22Rv1 (cell line): ENCODE measurements around the gene JUND.

ENCODE experiments used
- H3K27ac ChIP-seq: fragments of 450-650 bp; 2 replicates; pipeline ENCODE4 v1.5.1; 2017
- ZFX ChIP-seq: fragments of 450-650 bp; IDR thresholded peaks from 2 replicates; pipeline ENCODE4 v1.6.1; 2017; ENCODE audit warnings: antibody characterized with exemption, borderline replicate concordance
- TF ChIP-seq, protein P1 (sequence below): fragments of 450-650 bp; IDR thresholded peaks from 2 replicates; pipeline ENCODE4 v1.5.1; 2017; ENCODE audit warnings: mild to moderate bottlenecking

Gene JUND

DNA sequence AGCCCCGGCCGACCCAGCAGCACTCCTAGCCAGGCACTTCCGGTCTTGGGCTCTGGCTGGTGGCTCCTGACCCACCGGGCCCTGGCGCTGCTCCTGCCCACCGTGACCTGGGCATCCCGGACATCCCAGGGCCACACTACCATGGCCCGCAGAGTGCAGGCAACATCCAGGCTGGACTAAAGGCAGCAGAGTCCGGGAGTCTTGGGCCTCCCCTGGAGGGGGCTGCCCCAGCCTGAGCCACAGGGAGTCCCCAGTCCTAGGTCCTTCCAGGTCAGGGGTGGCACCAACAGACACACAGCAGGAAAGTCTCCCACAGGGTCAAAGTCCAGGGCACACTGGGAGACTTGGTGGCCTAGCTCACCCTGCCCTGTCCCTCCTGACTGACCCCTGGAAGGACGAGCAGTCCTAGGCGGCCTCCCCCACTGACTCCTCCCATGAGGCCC is 30.7 kb upstream of the JUND start:
- H3K27ac ChIP-seq, result no peak overlapping the region
- TF ChIP-seq, protein P1, sequence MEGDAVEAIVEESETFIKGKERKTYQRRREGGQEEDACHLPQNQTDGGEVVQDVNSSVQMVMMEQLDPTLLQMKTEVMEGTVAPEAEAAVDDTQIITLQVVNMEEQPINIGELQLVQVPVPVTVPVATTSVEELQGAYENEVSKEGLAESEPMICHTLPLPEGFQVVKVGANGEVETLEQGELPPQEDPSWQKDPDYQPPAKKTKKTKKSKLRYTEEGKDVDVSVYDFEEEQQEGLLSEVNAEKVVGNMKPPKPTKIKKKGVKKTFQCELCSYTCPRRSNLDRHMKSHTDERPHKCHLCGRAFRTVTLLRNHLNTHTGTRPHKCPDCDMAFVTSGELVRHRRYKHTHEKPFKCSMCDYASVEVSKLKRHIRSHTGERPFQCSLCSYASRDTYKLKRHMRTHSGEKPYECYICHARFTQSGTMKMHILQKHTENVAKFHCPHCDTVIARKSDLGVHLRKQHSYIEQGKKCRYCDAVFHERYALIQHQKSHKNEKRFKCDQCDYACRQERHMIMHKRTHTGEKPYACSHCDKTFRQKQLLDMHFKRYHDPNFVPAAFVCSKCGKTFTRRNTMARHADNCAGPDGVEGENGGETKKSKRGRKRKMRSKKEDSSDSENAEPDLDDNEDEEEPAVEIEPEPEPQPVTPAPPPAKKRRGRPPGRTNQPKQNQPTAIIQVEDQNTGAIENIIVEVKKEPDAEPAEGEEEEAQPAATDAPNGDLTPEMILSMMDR, result no peak
- TF ChIP-seq ZFX, result no peak

DNA sequence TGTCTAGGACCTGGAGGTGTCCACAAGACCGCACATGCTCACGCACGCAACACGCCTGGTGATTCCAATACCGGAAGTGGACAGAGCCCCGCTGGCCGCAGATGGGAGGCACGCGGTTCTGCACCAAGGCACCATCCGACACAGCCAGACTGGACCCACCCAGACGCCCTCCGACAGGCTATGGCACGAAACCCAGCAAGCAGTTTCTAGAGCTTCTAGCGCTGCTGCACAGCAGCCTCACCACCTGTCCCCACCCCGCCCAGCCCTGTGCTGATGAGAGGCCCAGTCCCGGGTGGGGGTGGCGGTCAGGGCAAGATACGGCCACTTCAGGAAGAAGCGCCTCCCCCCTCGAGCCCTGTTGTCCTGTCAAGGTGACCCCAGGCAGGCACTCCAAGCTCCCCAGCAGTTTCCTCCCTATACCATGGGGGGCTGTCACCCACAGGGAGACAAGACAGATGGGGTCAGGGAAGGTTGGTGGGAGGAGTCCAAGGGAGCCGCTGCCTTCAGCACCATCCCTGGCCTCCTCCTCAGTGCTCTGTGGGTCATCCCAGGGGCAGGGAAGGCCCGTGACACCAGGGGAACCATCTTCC is 30.2 kb upstream of the JUND start:
- no peak overlapping the region for H3K27ac ChIP-seq
- TF ChIP-seq ZFX, result no peak
- TF ChIP-seq, protein P1, result no peak

DNA sequence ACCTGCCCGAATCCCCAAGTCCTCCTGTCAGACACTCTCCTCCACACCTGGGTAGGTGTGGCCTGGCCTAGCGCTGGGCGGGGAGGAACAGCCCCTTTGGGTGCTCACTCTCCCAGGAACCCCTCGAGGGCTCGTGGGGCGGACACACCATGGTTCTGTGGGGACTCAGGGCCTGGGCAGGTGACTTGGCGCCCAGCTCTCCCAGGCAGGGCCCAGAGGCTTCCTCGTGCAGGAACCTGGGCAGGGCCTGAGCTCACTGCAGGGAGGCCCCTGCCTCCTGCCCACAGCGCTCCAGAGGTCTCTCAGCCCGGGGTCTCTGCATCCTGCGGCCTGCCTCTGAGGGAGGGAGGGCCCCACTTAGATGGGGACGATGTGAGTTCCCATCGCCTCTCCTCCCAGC is 29.5 kb upstream of the JUND start:
- TF ChIP-seq ZFX, result no peak
- TF ChIP-seq, protein P1, result no peak
- no peak overlapping the region for H3K27ac ChIP-seq

DNA sequence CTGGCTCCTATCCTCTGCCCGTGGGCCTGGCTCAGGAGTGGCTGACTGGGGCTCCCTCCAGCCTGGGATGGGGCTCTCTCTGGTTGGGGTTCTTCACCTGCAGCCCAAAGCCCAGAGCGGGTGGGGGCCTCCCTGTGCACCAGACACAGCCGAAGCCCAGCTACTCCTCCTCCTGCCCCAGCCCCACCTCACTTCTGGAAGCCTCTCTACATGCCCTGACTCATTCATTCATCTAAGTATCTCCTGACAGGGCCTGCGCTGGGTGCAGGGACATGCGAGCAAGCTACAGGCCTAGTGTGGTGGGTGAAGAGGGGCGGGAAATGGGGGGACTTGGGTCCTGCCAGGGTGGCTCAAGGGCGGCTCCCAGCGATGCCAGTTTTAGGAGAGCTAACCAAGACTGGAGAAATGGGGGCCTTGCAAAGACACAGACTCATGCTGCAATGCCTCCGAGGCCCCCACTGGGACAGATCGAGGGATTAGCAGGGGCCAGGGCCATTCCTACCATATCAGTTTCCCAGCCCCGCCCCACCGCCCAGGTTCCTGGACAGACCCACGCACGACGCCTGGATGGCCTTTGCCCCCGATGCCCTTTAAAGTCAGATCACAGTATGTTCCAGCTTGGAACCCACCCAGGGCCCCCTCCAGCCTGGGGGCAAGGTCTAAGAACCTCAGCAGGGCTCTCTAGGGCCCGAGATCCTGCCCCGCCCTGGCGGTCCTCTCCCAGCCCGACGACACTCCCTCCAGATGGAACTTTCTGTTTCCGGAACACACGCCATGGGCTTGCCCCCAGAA is 28.9 kb upstream of the JUND start:
- H3K27ac ChIP-seq, result no peak overlapping the region
- TF ChIP-seq, protein P1, result no peak
- no peak for TF ChIP-seq ZFX

DNA sequence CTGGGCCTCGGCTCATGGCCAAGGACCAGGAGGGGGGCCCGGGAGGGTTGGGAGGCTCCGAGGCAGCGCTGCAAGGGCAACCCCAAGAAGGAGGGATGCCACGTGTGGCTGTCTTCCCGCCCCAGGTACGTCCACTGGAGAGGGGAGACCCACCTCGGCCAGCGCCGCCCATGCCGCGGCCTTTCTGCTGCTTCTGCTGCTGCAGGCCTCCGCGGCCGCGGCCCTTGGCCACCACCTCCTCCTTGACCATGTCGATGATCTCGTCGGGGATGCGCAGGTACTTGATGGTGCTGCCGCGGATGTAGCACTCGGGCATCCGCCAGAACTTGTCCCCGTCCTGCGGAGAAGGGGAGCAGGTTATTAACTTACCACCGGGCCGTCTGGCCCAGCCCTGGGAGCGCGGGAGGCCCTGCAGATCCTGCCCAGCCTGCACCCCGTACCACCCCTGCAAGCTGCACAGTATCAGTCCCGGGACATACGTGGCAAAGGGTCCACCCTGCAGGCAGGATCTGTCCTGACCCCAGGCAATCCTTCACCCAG is 28.2 kb upstream of the JUND start:
- TF ChIP-seq ZFX, result no peak
- TF ChIP-seq, protein P1, result no peak

DNA sequence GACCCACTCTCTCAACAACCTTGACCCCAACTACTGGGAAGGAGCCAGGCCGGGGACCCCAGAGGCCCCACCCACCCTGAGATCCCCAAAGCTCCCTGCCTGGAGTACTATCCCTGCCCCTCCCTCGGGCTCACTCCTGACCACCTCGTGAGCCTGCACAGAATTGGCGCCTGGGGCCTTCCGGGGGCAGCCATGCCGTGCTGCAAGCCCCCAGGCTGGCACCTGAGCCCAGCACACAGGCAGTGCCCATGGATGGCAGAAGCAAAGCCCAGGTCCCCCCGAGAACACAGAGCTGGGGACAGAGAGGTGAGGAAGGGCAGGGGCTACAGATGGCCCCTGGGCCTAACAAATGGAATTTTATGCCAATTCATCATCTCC is 27.5 kb upstream of the JUND start:
- no peak overlapping the region for H3K27ac ChIP-seq
- TF ChIP-seq ZFX, result no peak
- TF ChIP-seq, protein P1, result no peak

More for the DNA sequence above, 28.2 kb upstream of the JUND start:
- H3K27ac ChIP-seq, result no peak overlapping the region
